ENCODE data around the gene CST11. TPM values are rescaled to one million over a fixed set of nuclear protein-coding genes. Genes with fewer than 3 reads are reported as not detected.

Gene CST11
- total RNA-seq, 4 donors from 2014 or later: not detected

DNA sequence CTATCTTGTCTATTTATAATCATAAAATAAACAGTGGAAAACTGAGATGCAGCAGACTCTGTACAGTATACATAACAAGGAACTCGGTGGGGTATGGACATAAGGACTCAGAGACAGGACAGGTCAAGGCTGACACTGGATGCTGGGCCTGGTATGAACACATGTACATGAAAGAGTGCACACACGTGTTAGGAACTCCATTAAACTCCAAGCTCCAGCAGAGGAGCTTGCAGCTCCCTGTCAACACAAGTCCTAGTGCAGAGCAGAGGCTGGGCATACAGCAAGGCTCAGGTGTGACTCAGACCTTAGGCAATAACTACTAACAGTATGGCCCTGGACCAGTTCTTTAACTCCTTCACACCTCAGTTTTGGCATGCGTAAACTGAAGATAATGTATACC is 48.5 kb downstream of the CST11 start:
- 69 to 86% methylated on average over 3 of the region's 3 CpGs for WGBS, 2 donors
- Histone ChIP-seq H3K27me3 (no peaks in the 10 kb centered on the region), H3K4me1 (peaks cover 0 to 22% (median 0%) of the 10 kb centered on the region in 4 donors), H3K27ac (no peak overlapping the region), H3K9me3 (no peaks in the 10 kb centered on the region), H3K36me3 (peaks cover 0 to 19% (median 0%) of the 10 kb centered on the region in 3 donors), H3K4me3 (no peak overlapping the region)
- no peak for DNase-seq (ENCODE audit: low spot score in 2 of 2)
- TF ChIP-seq EP300 (IDR thresholded peaks at IDR 0.05) (no peak), POLR2A (IDR thresholded peaks at IDR 0.05) (no peak)
- TF ChIP-seq, protein P1, sequence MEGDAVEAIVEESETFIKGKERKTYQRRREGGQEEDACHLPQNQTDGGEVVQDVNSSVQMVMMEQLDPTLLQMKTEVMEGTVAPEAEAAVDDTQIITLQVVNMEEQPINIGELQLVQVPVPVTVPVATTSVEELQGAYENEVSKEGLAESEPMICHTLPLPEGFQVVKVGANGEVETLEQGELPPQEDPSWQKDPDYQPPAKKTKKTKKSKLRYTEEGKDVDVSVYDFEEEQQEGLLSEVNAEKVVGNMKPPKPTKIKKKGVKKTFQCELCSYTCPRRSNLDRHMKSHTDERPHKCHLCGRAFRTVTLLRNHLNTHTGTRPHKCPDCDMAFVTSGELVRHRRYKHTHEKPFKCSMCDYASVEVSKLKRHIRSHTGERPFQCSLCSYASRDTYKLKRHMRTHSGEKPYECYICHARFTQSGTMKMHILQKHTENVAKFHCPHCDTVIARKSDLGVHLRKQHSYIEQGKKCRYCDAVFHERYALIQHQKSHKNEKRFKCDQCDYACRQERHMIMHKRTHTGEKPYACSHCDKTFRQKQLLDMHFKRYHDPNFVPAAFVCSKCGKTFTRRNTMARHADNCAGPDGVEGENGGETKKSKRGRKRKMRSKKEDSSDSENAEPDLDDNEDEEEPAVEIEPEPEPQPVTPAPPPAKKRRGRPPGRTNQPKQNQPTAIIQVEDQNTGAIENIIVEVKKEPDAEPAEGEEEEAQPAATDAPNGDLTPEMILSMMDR (IDR thresholded peaks at IDR 0.05): no peak

DNA sequence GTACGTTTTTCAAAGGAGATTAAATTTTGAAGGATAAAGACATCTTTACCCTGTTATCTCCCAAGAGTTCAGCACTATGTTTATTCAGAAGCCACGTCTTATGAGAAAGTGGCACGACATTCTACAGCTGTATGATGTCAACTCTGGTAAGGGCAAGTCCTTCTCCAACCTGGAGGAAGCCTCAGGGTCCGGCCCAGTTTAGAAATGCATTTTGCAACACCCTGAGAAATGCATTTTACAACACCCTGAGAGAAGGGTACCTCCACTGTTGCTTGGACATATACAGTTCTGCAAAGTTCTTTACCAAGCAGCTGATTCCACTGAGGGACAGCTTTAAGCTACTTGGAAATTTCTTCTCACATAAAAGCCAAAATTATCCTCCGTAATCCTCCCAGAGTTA is 48.9 kb downstream of the CST11 start:
- Histone ChIP-seq H3K4me1 (peaks cover 0 to 17% (median 0%) of the 10 kb centered on the region in 4 donors), H3K27me3 (no peaks in the 10 kb centered on the region), H3K4me3 (no peak overlapping the region), H3K9me3 (no peaks in the 10 kb centered on the region), H3K27ac (no peak overlapping the region), H3K36me3 (peaks cover 0 to 19% (median 0%) of the 10 kb centered on the region in 3 donors)
- TF ChIP-seq, protein P1 (IDR thresholded peaks at IDR 0.05): no peak
- no peak for TF ChIP-seq POLR2A (IDR thresholded peaks at IDR 0.05)
- no peak for TF ChIP-seq EP300 (IDR thresholded peaks at IDR 0.05)
- DNase-seq (ENCODE audit: low spot score in 2 of 2): no peak
- WGBS, 2 donors: 81 to 85% methylated on average over 5 of the region's 5 CpGs

DNA sequence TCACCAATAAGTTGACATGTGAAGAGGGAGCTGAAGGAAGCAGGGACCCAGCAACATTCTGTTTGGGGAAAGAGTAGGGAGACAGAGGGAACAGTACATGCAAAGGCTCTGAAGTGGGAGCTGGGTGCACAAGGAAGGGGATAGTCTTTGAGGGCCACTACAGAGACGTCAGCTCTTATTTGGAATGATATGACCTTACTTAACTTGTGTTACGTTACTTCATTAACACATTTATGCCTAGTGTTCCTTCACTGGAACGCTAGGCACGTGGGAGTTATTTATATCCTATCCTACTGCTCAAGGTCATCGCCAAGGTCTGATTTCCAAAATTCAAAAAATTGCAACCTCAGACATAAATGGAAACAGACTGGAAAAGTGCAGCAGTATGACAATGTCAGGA is 51.6 kb downstream of the CST11 start:
- 87 to 95% methylated on average over 5 of the region's 5 CpGs for WGBS, 2 donors
- H3K36me3 ChIP-seq: peaks cover 0 to 19% (median 0%) of the 10 kb centered on the region in 3 donors
- H3K27me3 ChIP-seq: no peaks in the 10 kb centered on the region
- H3K27ac ChIP-seq: no peak overlapping the region
- no peak overlapping the region for H3K4me3 ChIP-seq
- peaks cover 0 to 18% (median 0%) of the 10 kb centered on the region in 4 donors for H3K4me1 ChIP-seq
- TF ChIP-seq POLR2A (IDR thresholded peaks at IDR 0.05) (no peak), EP300 (IDR thresholded peaks at IDR 0.05) (no peak)
- TF ChIP-seq, protein P1 (IDR thresholded peaks at IDR 0.05): no peak
- no peaks in the 10 kb centered on the region for H3K9me3 ChIP-seq
- no peak for DNase-seq (ENCODE audit: low spot score in 2 of 2)

Small RNAs within 50 kb of the gene (small RNA-seq; reads per million reads assigned to genes)
- gene RF00019: not detected

Other genes starting within 250 kb of the CST11 start
- gene NXT1, start 102.1 kb downstream of the CST11 start, total RNA-seq: 10 to 100 TPM; 19.4 to 50.5 (median 26.2) TPM
- 10 to 100 TPM; 16.3 to 37.2 (median 20.3) TPM for gene GZF1, start 90.7 kb downstream of the CST11 start, total RNA-seq
- 10 to 100 TPM; 10.9 to 16.1 (median 13.6) TPM for gene NAPB, start 31.4 kb downstream of the CST11 start, total RNA-seq
- not detected for gene CSTL1, start 13.2 kb downstream of the CST11 start, total RNA-seq
- gene CST8, start 38.2 kb upstream of the CST11 start, total RNA-seq: not detected
- not detected for gene CST9L, start 115.6 kb upstream of the CST11 start, total RNA-seq
- under 1 TPM in 1 of 4 donors, not detected in 3; 0.44 TPM for gene CST9, start 153.0 kb upstream of the CST11 start, total RNA-seq
- 1,000 to 10,000 TPM in 3 of 4 donors, 100 to 1,000 TPM in 1; 870 to 2,325 (median 1,540) TPM for gene CST3, start 185.1 kb upstream of the CST11 start, total RNA-seq
- not detected for gene CST4, start 236.2 kb upstream of the CST11 start, total RNA-seq

Measured in tibial nerve (tissue), 4 donors.